ENCODE data around the gene GK2. TPM values are rescaled to one million over a fixed set of nuclear protein-coding genes. Genes with fewer than 3 reads are reported as not detected.

GK2 gene
- polyA plus RNA-seq (2013) = not detected in 2 replicates

GRCh38 chr4:79408063-79408462, at the start of gene GK2:
Gene GK2, minus strand, starts transcription at chr4:79408228. Its CDS starts 28 bp downstream, at chr4:79408200.
- Histone ChIP-seq H3K36me3 (ENCODE audit: control insufficient read depth in 1 of 2, insufficient read depth in 2 of 2, low read length in 2 of 2) (no peaks in the 10 kb centered on the region), H2AFZ (ENCODE audit: insufficient read depth, low read length, poor library complexity) (no peak within 1 kb of the TSS), H3K27me3 (ENCODE audit: insufficient read depth, low read length) (no peaks in the 10 kb centered on the region), H4K12ac (ENCODE audit: low read depth, low read length) (no peak within 1 kb of the TSS), H3K4ac (ENCODE audit: low read depth, low read length) (no peak within 1 kb of the TSS), H2BK120ac (ENCODE audit: insufficient read depth, low read length, poor library complexity) (no peak within 1 kb of the TSS), H3K18ac (ENCODE audit: low read length) (no peak within 1 kb of the TSS), H3K4me3 (ENCODE audit: low read depth, low read length) (no peak within 1 kb of the TSS), H3K14ac (ENCODE audit: low read length) (no peak within 1 kb of the TSS), H4K91ac (ENCODE audit: low read depth, low read length) (no peak within 1 kb of the TSS), H2AK5ac (ENCODE audit: low read length) (no peak within 1 kb of the TSS), H3K9ac (ENCODE audit: low read length) (no peak within 1 kb of the TSS), H3K9me3 (ENCODE audit: insufficient read depth, low read depth, low read length) (peaks cover 2% of the 10 kb centered on the region), H3K27ac (ENCODE audit: low read depth, low read length) (no peak within 1 kb of the TSS), H3K79me1 (ENCODE audit: low read length) (no peaks in the 10 kb centered on the region), H2BK5ac (ENCODE audit: low read depth, low read length, poor library complexity) (no peak within 1 kb of the TSS), H4K8ac (ENCODE audit: low read depth, low read length) (no peak within 1 kb of the TSS), H3K4me2 (ENCODE audit: low read length) (no peak within 1 kb of the TSS), H3K79me2 (ENCODE audit: control insufficient read depth, insufficient read depth, low read length, poor library complexity) (no peaks in the 10 kb centered on the region), H2BK12ac (ENCODE audit: low read length) (no peak within 1 kb of the TSS), H3K23ac (ENCODE audit: low read length) (no peak within 1 kb of the TSS), H3K4me1 (ENCODE audit: control insufficient read depth in 1 of 2, insufficient read depth in 2 of 2, low read length in 2 of 2) (no peaks in the 10 kb centered on the region)
- no peak for DNase-seq
- no CpG with 5 or more reads among the region's 16 CpGs for WGBS (ENCODE audit: extremely low coverage, insufficient coverage, insufficient read length)

GRCh38 chr4:79455216-79455615, 47.2 kb upstream of the GK2 start:
- Histone ChIP-seq H3K27ac (ENCODE audit: low read depth, low read length) (no peak overlapping the region), H4K91ac (ENCODE audit: low read depth, low read length) (no peak overlapping the region), H2BK120ac (ENCODE audit: insufficient read depth, low read length, poor library complexity) (no peak overlapping the region), H2AK5ac (ENCODE audit: low read length) (no peak overlapping the region), H3K4ac (ENCODE audit: low read depth, low read length) (no peak overlapping the region), H3K27me3 (ENCODE audit: insufficient read depth, low read length) (no peaks in the 10 kb centered on the region), H3K18ac (ENCODE audit: low read length) (no peak overlapping the region), H3K23ac (ENCODE audit: low read length) (no peak overlapping the region), H2AFZ (ENCODE audit: insufficient read depth, low read length, poor library complexity) (no peak overlapping the region), H3K4me2 (ENCODE audit: low read length) (no peak overlapping the region), H3K36me3 (ENCODE audit: control insufficient read depth in 1 of 2, insufficient read depth in 2 of 2, low read length in 2 of 2) (no peaks in the 10 kb centered on the region), H3K9me3 (ENCODE audit: insufficient read depth, low read depth, low read length) (no peaks in the 10 kb centered on the region), H3K79me2 (ENCODE audit: control insufficient read depth, insufficient read depth, low read length, poor library complexity) (no peaks in the 10 kb centered on the region), H3K9ac (ENCODE audit: low read length) (no peak overlapping the region), H3K4me1 (ENCODE audit: control insufficient read depth in 1 of 2, insufficient read depth in 2 of 2, low read length in 2 of 2) (no peaks in the 10 kb centered on the region), H3K4me3 (ENCODE audit: low read depth, low read length) (no peak overlapping the region), H2BK12ac (ENCODE audit: low read length) (no peak overlapping the region), H3K79me1 (ENCODE audit: low read length) (no peaks in the 10 kb centered on the region), H3K14ac (ENCODE audit: low read length) (no peak overlapping the region), H4K12ac (ENCODE audit: low read depth, low read length) (no peak overlapping the region), H4K8ac (ENCODE audit: low read depth, low read length) (no peak overlapping the region), H2BK5ac (ENCODE audit: low read depth, low read length, poor library complexity) (no peak overlapping the region)
- no CpG with 5 or more reads among the region's 5 CpGs for WGBS (ENCODE audit: extremely low coverage, insufficient coverage, insufficient read length)
- peak; percentile 33 to 76 for DNase-seq

GRCh38 chr4:79454656-79455055, 46.6 kb upstream of the GK2 start:
- Histone ChIP-seq H3K27me3 (ENCODE audit: insufficient read depth, low read length) (no peaks in the 10 kb centered on the region), H2BK5ac (ENCODE audit: low read depth, low read length, poor library complexity) (no peak overlapping the region), H3K79me1 (ENCODE audit: low read length) (no peaks in the 10 kb centered on the region), H3K23ac (ENCODE audit: low read length) (no peak overlapping the region), H3K14ac (ENCODE audit: low read length) (no peak overlapping the region), H3K4me3 (ENCODE audit: low read depth, low read length) (no peak overlapping the region), H3K4ac (ENCODE audit: low read depth, low read length) (no peak overlapping the region), H3K18ac (ENCODE audit: low read length) (no peak overlapping the region), H4K12ac (ENCODE audit: low read depth, low read length) (no peak overlapping the region), H2AFZ (ENCODE audit: insufficient read depth, low read length, poor library complexity) (no peak overlapping the region), H2BK120ac (ENCODE audit: insufficient read depth, low read length, poor library complexity) (no peak overlapping the region), H3K36me3 (ENCODE audit: control insufficient read depth in 1 of 2, insufficient read depth in 2 of 2, low read length in 2 of 2) (no peaks in the 10 kb centered on the region), H3K79me2 (ENCODE audit: control insufficient read depth, insufficient read depth, low read length, poor library complexity) (no peaks in the 10 kb centered on the region), H2BK12ac (ENCODE audit: low read length) (no peak overlapping the region), H2AK5ac (ENCODE audit: low read length) (no peak overlapping the region), H4K91ac (ENCODE audit: low read depth, low read length) (no peak overlapping the region), H3K4me1 (ENCODE audit: control insufficient read depth in 1 of 2, insufficient read depth in 2 of 2, low read length in 2 of 2) (no peaks in the 10 kb centered on the region), H3K27ac (ENCODE audit: low read depth, low read length) (no peak overlapping the region), H3K9ac (ENCODE audit: low read length) (no peak overlapping the region), H4K8ac (ENCODE audit: low read depth, low read length) (no peak overlapping the region), H3K4me2 (ENCODE audit: low read length) (no peak overlapping the region), H3K9me3 (ENCODE audit: insufficient read depth, low read depth, low read length) (no peaks in the 10 kb centered on the region)
- peak; percentile 44 to 73 for DNase-seq
- WGBS (ENCODE audit: extremely low coverage, insufficient coverage, insufficient read length) = no CpG with 5 or more reads among the region's 2 CpGs

- Histone ChIP-seq H3K36me3 (ENCODE audit: control insufficient read depth in 1 of 2, insufficient read depth in 2 of 2, low read length in 2 of 2) (no peaks in the 10 kb centered on the region), H3K9ac (ENCODE audit: low read length) (no peak overlapping the region), H3K9me3 (ENCODE audit: insufficient read depth, low read depth, low read length) (no peaks in the 10 kb centered on the region), H3K27ac (ENCODE audit: low read depth, low read length) (no peak overlapping the region), H2BK12ac (ENCODE audit: low read length) (no peak overlapping the region), H2BK5ac (ENCODE audit: low read depth, low read length, poor library complexity) (no peak overlapping the region), H3K18ac (ENCODE audit: low read length) (no peak overlapping the region), H3K23ac (ENCODE audit: low read length) (no peak overlapping the region), H3K79me1 (ENCODE audit: low read length) (no peaks in the 10 kb centered on the region), H3K4me2 (ENCODE audit: low read length) (no peak overlapping the region), H2AFZ (ENCODE audit: insufficient read depth, low read length, poor library complexity) (no peak overlapping the region), H4K12ac (ENCODE audit: low read depth, low read length) (no peak overlapping the region), H3K79me2 (ENCODE audit: control insufficient read depth, insufficient read depth, low read length, poor library complexity) (no peaks in the 10 kb centered on the region), H3K27me3 (ENCODE audit: insufficient read depth, low read length) (no peaks in the 10 kb centered on the region), H4K8ac (ENCODE audit: low read depth, low read length) (no peak overlapping the region), H3K4ac (ENCODE audit: low read depth, low read length) (no peak overlapping the region), H3K4me1 (ENCODE audit: control insufficient read depth in 1 of 2, insufficient read depth in 2 of 2, low read length in 2 of 2) (no peaks in the 10 kb centered on the region), H3K14ac (ENCODE audit: low read length) (no peak overlapping the region), H2BK120ac (ENCODE audit: insufficient read depth, low read length, poor library complexity) (no peak overlapping the region), H2AK5ac (ENCODE audit: low read length) (no peak overlapping the region), H4K91ac (ENCODE audit: low read depth, low read length) (no peak overlapping the region), H3K4me3 (ENCODE audit: low read depth, low read length) (no peak overlapping the region)
- no CpG with 5 or more reads among the region's 2 CpGs for WGBS (ENCODE audit: extremely low coverage, insufficient coverage, insufficient read length)
- DNase-seq = no peak
Measured at GRCh38 chr4:79450053-79450452, 42.0 kb upstream of the GK2 start.

All from trophoblast cell (in vitro differentiated cells and primary cell).